Measurements from ENCODE around the gene RANBP3L. TPM values are rescaled to one million over a fixed set of nuclear protein-coding genes. Genes with fewer than 3 reads are reported as not detected.

RANBP3L gene
- total and polyA plus RNA-seq, 10 of the 15 experiments (the other 5 are each of a cell fraction or from before 2014, with no cell fraction given) = 0.02 to 0.29 (median 0.06) TPM; not detected in 4

- TF ChIP-seq RELA (IDR thresholded peaks at IDR 0.05; ENCODE audit: borderline replicate concordance, partially characterized antibody) = peak; percentile 9
- no peak for TF ChIP-seq NR2C2 (IDR thresholded peaks at IDR 0.05; ENCODE audit: borderline replicate concordance, control insufficient read depth, insufficient read length, low read depth)
- peak; percentile 45 for TF ChIP-seq TCF3 (IDR thresholded peaks at IDR 0.05; ENCODE audit: borderline replicate concordance, insufficient read depth, low read depth, low read length)
- no peak; the same call in 1 of the 2 replicates for TF ChIP-seq CREB1 (IDR thresholded peaks at IDR 0.05; ENCODE audit: low read depth)
- peak; percentile 92 for TF ChIP-seq GATAD2B (conservative IDR thresholded peaks at IDR 0.05; ENCODE audit: low read depth)
- no peak for TF ChIP-seq KDM1A (IDR thresholded peaks at IDR 0.05; ENCODE audit: borderline replicate concordance)
- no peak for TF ChIP-seq ZZZ3 (IDR thresholded peaks at IDR 0.05; ENCODE audit: control insufficient read depth, insufficient read length, low read depth)
- TF ChIP-seq MTA2 (IDR thresholded peaks at IDR 0.05; ENCODE audit: low read depth) = no peak
- no peak for TF ChIP-seq EP300 (IDR thresholded peaks at IDR 0.05; ENCODE audit: borderline replicate concordance in 1 of 2, control insufficient read depth in 1 of 2, low read depth in 2 of 2, low read length in 2 of 2)
- TF ChIP-seq NRF1 (conservative IDR thresholded peaks at IDR 0.05; ENCODE audit: low read depth, low read length) = no peak
- peak; percentile 55; the same call in 1 of the 2 replicates for TF ChIP-seq ATF7 (IDR thresholded peaks at IDR 0.05; ENCODE audit: low read depth)
- no peak for TF ChIP-seq FOXM1 (IDR thresholded peaks at IDR 0.05; ENCODE audit: low read depth, low read length)
- TF ChIP-seq CEBPB (IDR thresholded peaks at IDR 0.05; ENCODE audit: borderline replicate concordance in 1 of 2, low read depth in 2 of 2, low read length in 2 of 2) = no peak
- peak; percentile 73 for TF ChIP-seq LARP7 (IDR thresholded peaks at IDR 0.05)
- no peak for TF ChIP-seq GABPA (IDR thresholded peaks at IDR 0.05; ENCODE audit: low read depth)
- TF ChIP-seq HDGF (IDR thresholded peaks at IDR 0.05) = peak; percentile 78; the same call in 1 of the 2 replicates
- no peak for TF ChIP-seq PAX5 (IDR thresholded peaks at IDR 0.05; ENCODE audit: borderline replicate concordance, low read depth, low read length)
- TF ChIP-seq PBX3 (IDR thresholded peaks at IDR 0.05; ENCODE audit: insufficient replicate concordance, low read depth, low read length) = no peak
- TF ChIP-seq SMAD5 (IDR thresholded peaks at IDR 0.05; ENCODE audit: low read depth) = no peak
- TF ChIP-seq ZNF622 (IDR thresholded peaks at IDR 0.05) = no peak
- 0 out of 2 replicates have a peak, but pooled peaks have one; percentile 18 for TF ChIP-seq ZSCAN29 (IDR thresholded peaks at IDR 0.05)
- no peak for TF ChIP-seq ESRRA (IDR thresholded peaks at IDR 0.05; ENCODE audit: low read length)
- TF ChIP-seq RELB (IDR thresholded peaks at IDR 0.05; ENCODE audit: low read depth) = peak; percentile 52; the same call in 1 of the 2 replicates
- no peak for TF ChIP-seq RUNX3 (IDR thresholded peaks at IDR 0.05; ENCODE audit: low read length)
- peak; percentile 41 to 75; a peak in 3 of 4 replicates for TF ChIP-seq BHLHE40 (IDR thresholded peaks at IDR 0.05; ENCODE audit: borderline replicate concordance in 1 of 2, low read depth in 2 of 2, low read length in 1 of 2)
- TF ChIP-seq ZNF24 (IDR thresholded peaks at IDR 0.05) = no peak
- TF ChIP-seq YY1 (IDR thresholded peaks at IDR 0.05; ENCODE audit: low read depth, low read length) = peak; percentile 83
- no peak; a peak in 1 of 4 replicates for TF ChIP-seq IKZF2 (IDR thresholded peaks at IDR 0.05)
- peak; percentile 40; the same call in 1 of the 2 replicates for TF ChIP-seq RAD21 (IDR thresholded peaks at IDR 0.05; ENCODE audit: insufficient read depth, low read depth, low read length)
- no peak; the same call in 1 of the 2 replicates for TF ChIP-seq CREM (IDR thresholded peaks at IDR 0.05; ENCODE audit: low read depth)
These were observed 59.8 kb downstream of the RANBP3L start, which contains the start of gene NADK2 (continued) for GRCh38 chr5:36241631-36242533.
